DLD1 (cell line): ENCODE results near the gene DLGAP3.

Experiments used
- in situ Hi-C: cut with HindIII; loops from 2 replicates; pipeline ENCODE4 v1.10.0; 2017; ENCODE audit warnings: low sequenced_read_pairs

DLGAP3 gene

DNA sequence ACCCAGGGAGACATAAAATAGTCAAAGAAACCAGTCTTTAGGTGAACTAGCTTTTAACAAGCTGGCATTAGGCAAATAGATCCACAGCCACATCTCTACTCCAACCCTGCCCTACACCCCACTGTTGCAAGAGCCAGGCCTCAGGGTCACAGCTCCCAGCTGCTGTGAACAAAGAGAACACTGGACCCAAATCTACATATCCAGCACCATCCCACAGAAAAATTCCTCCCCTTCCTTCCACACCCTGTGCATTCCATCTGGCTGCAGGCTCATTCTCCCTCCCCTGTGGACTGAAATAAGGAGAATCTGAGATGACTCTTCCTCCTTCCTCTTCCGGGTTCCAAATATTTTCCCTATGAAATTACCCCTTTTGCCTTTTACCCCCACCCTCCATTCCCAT lies 23.2 kb downstream of the DLGAP3 start:
- in situ Hi-C loops, result no loop called here

DNA sequence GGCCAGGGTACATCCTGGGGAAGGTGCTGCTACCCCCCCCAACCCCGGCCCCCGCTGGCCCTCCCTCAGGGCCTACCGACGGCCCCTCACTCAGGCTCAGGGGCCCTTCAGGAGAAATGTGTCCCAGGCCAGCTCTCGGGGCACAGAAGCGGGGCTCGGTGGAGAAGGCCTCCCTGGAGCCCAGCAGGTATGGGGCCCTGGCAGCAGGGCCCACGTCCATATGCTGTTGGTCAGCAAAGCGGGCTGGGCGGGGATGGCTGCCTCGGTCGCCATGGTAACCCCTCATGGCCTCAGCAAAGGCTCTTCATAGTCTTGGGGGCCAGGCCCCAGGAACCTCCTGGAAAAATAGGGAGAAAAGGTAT lies 24.4 kb downstream of the DLGAP3 start:
- in situ Hi-C loops, result no loop called here

DNA sequence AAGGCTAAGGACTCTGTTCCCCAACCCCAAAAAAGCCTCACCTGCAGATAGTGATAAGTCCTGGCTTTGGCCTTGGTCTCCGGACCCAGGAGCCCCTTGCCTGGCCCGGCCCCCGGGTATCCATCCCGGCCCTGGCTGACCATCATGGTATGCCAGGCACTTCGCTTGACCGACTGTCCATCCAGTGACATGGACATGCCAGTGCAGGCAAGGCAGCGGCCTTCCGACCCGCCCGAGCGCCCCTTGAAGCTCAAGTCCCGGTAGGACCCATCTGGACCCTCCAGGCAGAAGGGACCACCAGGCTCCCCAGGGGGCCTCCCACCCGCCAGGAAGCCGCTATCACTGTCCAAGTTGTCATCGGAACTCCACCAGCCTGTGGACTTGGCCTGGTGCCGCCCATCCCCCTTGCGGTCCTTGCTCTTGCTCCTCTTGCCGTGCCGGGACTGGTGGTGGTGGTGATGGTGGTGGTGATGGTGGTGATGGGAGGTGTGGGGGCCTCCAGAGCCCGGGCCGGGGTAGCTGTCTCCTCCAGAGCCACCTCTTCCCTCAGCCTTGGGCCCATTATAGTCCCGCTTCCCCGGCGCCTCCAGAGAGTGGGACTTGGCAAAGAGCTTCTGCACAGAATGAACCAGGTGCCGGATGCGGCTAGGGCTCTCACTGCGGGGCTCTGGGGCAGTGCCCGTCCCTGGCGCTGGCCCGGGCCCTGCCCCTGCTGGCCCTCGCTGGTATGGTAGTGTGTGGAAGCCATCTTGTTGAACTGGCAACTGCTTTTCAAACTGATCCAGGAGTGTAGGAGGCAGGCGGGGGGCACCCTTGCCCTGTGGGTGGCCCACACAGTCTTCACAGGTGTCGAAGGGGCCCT lies 25.0 kb downstream of the DLGAP3 start:
- in situ Hi-C loops, result no loop called here

DNA sequence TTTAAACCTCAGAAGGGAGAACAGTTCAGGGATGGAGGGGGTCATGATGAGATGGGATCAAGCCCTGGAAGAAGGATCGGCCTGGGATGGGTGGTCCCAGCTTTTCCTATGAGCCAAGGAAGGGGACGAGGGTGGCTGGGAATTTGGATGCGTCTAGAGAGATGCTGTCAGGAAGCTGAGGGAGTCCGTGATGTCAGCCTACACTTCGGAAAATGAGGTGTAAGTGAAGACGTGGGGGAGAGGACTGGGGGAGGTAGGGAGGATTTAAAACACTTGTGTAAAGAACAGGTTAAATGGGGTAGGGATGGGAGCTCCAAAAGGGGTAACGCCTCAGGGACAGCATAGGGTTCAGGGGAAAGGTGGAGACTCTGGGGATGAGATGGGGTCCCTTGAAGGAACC lies 27.5 kb downstream of the DLGAP3 start:
- in situ Hi-C loops, result no loop called here

DNA sequence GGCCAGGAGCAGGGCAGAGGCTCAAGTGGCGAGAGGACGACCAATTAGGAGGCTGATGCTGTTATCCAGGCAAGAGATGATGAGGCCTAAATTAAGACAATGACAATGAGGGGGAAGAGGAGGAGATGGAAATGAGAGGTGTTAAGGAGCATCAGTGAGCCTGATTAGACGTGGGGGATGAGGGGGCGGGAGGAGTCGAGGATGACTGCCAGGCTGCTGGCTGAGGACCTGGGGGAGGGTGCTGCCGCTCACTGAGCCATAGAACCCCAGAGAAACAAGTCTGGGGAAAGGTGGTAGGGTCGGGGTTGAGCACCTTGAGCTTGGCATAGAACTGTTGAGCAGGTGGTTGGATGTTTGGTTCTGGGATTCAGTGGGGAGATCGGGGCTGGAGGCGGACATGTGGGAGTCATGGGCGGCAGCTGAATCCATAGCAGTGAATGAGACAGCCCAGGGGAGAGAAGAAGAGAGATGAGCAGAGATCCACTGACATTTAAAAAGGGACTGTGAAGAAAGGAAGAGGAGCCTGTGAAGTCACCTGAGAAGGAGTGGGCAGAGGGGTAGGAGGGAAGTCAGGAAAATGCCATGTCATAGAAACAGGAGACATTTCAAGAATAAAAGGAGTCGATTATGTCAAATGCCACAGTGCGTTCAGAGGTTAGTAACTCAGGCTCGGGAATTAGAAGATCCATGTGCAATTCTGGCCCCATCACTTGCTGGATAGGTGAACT lies 28.5 kb downstream of the DLGAP3 start:
- in situ Hi-C loops, result no loop called here

DNA sequence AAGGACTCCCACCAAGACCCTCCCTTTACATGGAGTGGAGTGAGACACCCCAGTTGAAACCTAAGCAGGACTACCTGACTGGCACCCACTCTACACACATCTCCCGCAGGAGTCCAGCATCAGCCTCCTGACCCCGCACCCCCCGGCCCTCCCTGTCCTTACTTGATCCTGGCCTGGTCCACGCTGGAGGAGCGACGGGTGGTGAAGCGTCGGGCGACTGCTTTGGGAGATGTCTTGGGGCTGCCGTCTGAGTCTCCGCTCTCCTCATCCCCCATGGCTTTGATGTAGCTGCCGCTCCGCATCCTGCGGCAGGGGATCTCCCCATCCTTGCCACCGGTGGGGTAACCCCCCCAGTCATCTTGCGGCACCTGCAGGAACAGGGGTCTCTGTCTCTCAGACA lies 29.5 kb downstream of the DLGAP3 start:
- in situ Hi-C loops, result no loop called here

DNA sequence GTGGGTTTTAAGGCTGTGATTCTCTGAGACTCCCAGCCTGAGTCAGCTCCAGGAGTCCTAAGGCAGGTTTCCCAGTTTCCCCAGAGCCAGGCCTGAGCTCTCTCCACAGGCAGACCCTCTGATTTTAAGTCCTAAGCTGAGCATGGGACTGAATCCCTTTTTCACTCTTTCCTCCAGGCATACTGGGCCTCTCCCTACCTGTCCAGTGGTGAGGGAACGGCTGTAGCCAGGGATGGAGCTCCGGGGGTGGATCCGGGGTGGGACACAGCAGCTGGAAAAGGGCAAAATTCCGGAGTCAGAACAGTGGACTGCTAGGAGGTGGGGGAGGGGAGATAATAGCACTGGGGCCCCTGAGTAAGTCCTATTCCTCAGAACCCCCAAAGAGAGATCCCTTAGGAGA lies 30.0 kb downstream of the DLGAP3 start:
- in situ Hi-C loops, result no loop called here

DNA sequence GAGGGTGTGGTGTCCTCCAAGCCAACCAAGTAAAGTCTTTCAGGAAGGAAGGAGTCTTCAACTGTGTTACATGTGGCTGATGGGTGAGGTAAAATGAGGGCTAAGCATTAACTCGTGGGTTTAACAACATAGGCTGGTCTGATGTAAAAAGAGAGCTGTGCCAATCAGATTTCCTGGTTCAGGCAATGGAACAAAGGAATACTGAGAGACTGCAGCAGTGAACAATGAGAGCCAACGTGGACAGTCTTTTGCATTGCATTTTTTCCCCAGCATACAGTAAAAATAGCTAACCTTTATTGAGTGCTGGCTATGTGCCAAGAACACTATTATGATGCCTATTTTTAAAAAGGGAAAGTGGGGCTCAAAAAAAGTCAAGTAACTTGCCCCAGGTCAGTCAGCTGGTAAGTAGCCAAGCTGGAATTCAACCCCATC lies 31.1 kb downstream of the DLGAP3 start:
- in situ Hi-C loops, result no loop called here

DNA sequence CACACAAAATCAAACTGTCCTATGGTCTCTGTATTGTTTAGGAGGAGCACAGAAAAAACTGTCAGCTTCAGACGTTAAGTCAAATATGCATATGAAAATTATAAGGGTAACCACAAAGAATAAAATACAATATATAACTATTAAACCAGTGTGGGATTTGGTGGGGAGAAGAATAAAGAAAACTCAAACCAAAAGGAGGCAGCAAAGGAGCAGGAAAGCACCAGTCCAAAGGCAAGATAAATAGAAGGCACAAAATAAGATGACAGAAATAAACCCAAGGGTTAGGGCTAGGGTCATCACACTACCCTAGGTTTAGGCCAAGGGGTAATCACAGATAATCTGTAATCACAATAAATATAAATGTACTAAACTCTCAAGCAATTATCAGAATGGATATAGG lies 32.8 kb downstream of the DLGAP3 start:
- in situ Hi-C loops, result no loop called here

DNA sequence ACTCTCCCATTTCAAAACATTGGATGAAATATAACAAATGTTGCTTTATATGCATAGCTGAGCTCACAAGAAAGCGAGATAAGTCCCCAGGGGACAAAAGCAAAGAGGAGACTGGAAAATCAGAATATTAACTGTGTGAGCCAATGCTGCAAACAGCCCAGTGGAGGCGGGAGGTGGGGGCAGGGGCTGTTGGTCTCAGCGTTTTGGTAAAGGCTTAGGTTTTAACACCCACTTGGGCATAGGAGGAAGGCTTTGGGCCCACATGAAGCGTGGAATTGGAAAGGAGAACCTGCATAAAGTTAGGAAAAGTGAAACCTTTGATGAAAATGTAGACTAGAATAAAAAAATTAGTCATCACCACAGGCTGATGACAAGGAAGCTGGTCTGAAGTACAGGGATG lies 39.7 kb downstream of the DLGAP3 start:
- in situ Hi-C loops, result no loop called here

DNA sequence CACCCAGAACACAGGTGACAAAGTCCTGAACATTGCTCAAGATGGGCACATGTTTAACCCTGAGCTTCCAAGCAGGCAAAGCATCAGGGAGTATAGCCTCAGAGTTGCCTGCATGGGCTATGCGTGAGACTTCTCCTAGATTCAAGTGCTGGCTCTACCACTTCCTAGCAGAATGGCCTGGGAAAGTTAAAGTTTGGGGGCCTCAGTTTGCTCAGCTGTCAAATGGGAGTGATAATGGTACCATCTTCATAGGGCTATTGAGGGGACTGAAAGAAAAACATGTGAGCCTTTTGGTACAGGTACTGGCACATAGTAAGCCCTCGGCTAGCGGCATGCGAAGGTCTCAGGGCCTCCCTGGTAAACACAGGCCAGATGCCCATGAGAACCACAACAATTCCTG lies 41.9 kb downstream of the DLGAP3 start:
- in situ Hi-C loops, result no loop called here

DNA sequence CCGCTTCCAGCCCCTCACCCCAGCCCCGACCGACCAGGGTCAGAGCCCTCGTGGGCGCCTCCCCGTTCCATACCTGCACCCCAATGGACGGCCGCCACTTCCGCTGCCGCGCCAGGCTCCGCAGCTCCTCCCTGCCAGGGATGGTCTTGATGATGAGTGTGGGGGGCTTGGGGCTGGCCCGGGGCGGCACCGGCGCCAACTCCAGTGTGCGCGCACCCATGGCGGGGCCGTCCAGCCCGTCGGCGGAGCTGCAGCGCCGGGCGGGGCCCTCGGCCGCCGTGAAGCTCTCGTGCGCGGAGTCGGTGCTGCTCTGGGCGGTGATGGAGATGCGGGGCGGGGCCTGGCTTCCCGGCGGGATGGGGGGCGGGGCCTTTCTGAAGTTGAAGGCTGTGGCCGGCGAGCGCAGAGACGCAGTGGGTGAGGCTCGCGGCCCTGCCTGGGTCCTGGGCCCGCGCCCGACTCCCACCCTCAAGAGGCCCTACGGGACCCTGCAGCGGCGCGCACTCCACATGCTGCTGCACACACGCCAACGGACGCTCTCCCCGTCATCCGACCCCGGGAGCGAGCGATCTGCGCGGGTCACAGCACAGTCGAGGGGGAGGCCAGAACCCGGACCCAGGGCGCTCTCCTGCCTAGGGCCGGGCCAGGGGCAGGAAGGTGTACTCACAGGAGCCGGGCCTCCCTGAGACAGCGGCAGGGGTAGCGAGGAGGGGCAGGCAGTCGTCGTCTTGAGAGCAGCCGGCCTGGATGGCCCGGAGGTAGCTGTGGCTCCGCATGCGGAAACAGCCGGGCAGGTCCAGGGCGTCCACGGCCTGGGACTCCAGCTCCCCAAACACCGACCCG lies 43.8 kb downstream of the DLGAP3 start:
- in situ Hi-C loops, result no loop called here

DNA sequence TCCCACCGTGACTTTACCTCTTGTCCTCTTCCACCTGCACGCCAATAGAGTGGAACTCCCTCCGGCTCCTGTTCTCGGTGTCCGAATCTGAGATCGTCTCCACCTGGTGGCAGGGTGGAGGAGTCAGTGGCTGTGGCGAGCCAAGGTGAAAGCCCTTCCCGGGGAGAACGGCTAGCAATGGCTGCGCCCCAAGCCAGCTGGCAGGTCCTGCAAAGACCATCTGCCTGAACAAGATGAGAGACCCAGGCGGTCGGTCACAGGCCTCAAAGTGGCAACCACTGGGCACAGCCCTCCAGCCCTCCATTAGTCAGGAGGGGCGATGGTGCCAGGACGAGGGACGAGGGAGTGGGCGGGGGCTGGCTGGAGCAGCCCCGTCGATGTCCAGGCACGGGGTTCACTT lies 44.5 kb downstream of the DLGAP3 start:
- in situ Hi-C loops, result no loop called here

DNA sequence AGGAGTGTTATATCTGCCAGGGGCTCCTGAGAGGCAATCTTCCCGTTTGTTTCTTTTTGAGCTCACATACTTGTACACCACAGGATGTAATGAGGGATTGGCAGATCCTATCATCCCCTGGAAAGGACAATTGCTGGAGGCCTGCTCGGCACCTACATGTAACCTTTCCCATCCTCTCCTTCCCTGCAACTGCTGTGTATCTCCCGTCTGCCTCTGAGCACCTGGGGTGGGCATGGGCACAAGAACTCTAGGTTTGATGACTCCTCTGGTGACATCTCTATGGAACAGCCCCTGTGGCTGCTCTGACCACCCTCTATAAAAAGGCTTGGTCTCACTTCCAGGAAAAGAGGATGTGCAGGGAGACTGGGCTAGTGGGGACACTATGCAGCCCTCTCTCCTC lies 44.9 kb downstream of the DLGAP3 start:
- in situ Hi-C loops, result no loop called here

DNA sequence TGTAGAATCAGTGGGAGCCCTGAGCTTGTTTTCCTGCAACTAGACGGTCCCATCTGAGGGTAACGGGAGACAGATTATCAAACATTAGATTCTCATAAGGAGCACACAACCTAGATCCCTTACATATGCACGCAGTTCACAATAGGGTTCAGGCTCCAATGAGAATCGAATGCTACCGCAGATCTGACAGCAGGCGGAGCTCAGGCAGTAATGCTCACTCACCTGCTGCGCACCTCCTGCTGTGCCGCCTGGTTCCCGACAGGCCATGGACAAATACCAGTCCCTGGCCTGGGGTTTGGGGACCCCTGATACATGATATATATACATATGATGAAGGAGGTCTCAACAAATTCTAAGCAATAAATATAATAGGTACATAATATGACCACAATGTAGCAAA lies 50.2 kb downstream of the DLGAP3 start:
- in situ Hi-C loops, result no loop called here

DNA sequence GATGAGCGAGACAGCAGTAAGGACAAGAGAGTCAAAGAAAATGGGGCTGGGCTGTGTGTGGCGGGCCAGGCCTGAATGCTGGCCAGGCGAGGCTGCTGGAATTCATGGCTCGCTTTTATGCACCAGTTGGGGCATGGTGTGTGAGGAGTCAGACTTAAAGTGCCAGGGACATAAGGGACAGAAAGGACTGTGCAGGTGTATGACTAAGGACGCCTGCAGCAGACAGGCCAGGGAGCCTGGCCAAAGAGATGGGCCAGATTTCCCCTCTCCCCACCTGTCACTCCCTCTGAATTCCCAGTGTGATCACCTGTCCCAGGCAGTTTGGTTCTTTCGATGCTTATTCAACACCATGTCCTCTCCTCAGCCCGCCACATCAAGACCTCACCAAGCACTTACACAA lies 53.0 kb downstream of the DLGAP3 start:
- in situ Hi-C loops, result no loop called here

DNA sequence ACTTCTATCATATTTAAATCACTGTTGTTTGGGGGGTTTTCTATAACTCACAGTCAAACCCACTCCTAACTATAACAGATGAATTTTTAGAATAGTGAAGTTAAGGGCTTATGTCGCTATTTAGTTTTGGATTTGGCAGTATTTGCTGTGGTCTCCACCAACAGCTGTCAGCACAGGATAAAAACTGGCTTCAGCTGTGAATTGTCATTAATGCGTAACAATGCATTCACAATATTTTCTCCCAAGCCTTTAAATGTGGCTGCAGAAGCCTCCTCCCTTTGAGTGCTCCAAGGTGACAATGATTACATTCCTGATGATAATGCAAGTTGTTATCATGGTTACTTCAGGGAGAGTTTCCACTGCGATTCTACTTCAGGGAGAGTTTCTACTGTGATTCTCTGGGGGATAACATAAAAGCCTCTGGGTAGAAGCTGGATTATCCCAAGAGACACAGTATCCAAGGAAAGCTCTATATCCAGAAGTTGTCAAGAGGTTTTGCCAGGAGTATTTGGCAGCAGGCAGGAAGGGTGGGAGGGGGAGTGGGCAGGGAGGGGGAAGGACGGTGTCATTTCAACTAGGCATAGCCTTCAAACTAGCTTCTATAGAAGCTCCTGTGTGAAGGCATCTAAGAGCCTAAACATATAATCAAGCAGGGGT lies 55.0 kb downstream of the DLGAP3 start:
- in situ Hi-C loops, result no loop called here

DNA sequence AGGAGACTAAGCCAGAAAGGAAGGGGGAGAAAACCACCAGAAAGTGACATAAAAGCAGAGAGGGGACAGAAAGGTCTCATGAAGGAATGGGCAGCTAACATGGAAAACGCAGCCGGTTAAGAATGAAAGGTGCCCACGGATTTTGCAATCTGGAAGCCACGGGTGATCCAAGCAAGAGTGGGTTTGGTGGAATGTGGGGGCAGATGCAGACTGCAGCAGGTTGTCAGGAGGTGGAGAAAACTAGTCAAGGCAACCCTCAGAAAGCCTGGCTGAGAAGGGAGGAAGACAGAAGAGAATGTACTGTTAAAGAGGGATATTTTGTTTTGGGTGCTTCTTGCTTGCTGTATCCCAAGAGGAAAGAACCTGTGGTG lies 57.3 kb downstream of the DLGAP3 start:
- in situ Hi-C loops, result no loop called here

DNA sequence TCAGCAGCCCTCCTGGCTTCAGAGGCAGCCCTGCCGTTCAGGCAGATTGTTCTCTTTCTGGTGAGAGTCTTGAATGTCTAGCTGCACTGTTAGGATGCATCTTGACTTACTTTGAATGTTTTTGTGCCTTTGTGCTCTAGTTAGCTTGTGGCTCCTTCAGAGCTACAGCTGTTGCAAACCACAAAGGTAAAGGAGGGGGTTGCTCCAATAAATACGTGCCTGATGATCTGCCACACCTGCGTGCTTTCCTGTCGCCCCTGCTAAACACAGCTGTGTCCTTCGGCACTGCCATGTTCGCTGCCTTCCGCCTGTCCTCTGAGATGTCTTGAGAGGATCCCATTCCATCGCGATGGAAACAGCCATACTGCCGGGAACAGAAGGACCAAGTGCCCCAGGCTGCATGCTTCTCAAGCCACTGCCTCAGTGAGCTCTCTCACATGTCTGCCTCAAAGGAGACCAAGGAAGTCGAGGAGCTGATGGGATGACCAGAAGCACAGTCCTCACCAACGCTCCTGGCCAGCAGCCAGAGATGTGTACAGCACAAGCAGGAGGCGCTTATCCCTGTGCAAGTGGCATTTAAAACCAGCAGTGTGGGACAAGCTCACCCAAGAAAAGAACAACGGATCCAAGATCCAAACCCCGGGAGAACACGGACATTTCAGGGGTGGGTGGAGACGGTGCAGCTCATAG lies 57.9 kb downstream of the DLGAP3 start:
- in situ Hi-C loops, result no loop called here

DNA sequence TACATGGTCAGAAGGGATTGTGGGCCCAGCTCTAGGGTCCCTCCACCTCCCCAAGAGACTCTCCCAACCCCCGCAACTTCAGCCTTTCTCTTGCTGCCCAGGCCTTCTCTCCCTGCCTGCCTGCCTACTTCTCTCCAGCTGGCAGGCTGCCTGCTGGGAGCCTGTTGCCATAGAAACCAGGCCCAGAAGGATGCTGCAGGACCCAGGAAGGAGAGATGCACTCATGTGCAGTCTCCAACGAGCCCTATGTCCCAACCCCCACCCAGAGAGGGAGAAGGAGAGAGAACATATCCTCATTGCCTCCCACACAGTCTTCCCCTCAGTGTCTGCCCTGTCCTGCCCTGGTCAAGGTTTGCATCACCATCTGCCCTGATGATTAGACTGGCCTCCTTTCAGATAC lies 59.1 kb downstream of the DLGAP3 start:
- in situ Hi-C loops, result no loop called here

DNA sequence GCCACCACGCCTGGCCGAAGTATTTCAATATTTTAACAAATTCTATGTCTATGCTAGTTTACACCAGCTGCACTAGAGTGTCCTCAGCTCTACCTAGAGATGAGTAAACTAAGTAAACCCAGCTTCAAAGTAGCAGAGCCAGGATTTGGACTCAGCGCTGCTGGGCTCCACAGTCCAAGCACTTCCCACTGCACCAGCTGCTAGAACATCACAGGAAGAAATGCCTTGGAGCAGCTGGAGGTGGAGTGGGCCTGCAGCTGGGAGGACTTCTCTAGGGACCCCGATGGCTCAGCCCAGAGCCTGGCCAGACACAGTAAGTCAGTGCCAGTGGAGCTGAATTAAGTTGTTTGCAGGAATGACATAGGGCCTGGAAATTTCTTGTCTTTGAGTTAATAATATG lies 59.7 kb downstream of the DLGAP3 start:
- in situ Hi-C loops, result no loop called here
